Upper lobe of right lung (tissue), 1 donor: ENCODE data around the gene C19orf33. TPM values are rescaled to one million over a fixed set of nuclear protein-coding genes. Genes with fewer than 3 reads are reported as not detected.
"Not testable (repeated sequence)": the region's sequence is repeated elsewhere in the genome, so short reads cannot be mapped to it uniquely, and the experiment has no call there.

Experiments used
- ATAC-seq: fragments of 200-7000 bp; cut with Tn5 transposase; one replicate; pipeline ENCODE4 v1.9.1; 2020; ENCODE audit warnings: mild to moderate bottlenecking, moderate library complexity
- DNase-seq: peaks from one replicate; pipeline ENCODE4 v3.0.0-alpha.2; 2020
- H3K27ac ChIP-seq: fragments of 200-600 bp; one replicate; pipeline ENCODE4 v1.8.0; 2022
- H3K27me3 ChIP-seq: fragments of 200-600 bp; one replicate; pipeline ENCODE4 v1.8.0; 2022; ENCODE audit warnings: mild to moderate bottlenecking
- H3K36me3 ChIP-seq: fragments of 200-600 bp; one replicate; pipeline ENCODE4 v1.8.0; 2022
- H3K4me1 ChIP-seq: fragments of 200-600 bp; one replicate; pipeline ENCODE4 v1.8.0; 2022
- H3K4me3 ChIP-seq: fragments of 200-600 bp; one replicate; pipeline ENCODE4 v1.8.0; 2022; ENCODE audit warnings: mild to moderate bottlenecking
- H3K9me3 ChIP-seq: fragments of 200-600 bp; one replicate; pipeline ENCODE4 v1.8.0; 2022
- CTCF ChIP-seq: fragments of 200-600 bp; IDR thresholded peaks from one replicate; pipeline ENCODE4 v1.8.0; 2022; ENCODE audit warnings: antibody characterized with exemption
- intact Hi-C: fragments of 100-400 bp; cut with DNase I; formaldehyde crosslinking; loops from one replicate; pipeline ENCODE4 v1.11.0; 2022
- total RNA-seq: library from RNA; stranded (reverse); fragmentation: NEBNext Ultra II Directional; extraction: Animal tissue kit (Norgen Biotek cat#: 25700); gene quantifications from one replicate; pipeline ENCODE4 v1.2.1, GENCODE V29; 2021
- donor health status: DM: no; HTN: yes; CAD: no; lungs with severe emphysema.

C19orf33 gene
- total RNA-seq, 1 donor from 2014 or later, result 63.0 TPM

GRCh38 chr19:38331728-38332127, 27.7 kb downstream of the C19orf33 start:
- H3K27me3 ChIP-seq, result no peaks in the 10 kb centered on the region
- H3K9me3 ChIP-seq, result no peaks in the 10 kb centered on the region
- no peak overlapping the region for H3K4me3 ChIP-seq
- ATAC-seq (no peak), DNase-seq (no peak)
- peaks cover 18% of the 10 kb centered on the region for H3K36me3 ChIP-seq
- no peak for TF ChIP-seq CTCF
- intact Hi-C loops, result no loop called here
- peaks cover 4% of the 10 kb centered on the region for H3K4me1 ChIP-seq
- H3K27ac ChIP-seq, result no peak overlapping the region

GRCh38 chr19:38333245-38333644, 29.2 kb downstream of the C19orf33 start:
- DNase-seq, result no peak
- ATAC-seq, result no peak
- intact Hi-C loops, result no loop called here
- no peaks in the 10 kb centered on the region for H3K9me3 ChIP-seq
- H3K36me3 ChIP-seq, result peaks cover 2% of the 10 kb centered on the region
- H3K27me3 ChIP-seq, result no peaks in the 10 kb centered on the region
- no peak overlapping the region for H3K4me3 ChIP-seq
- TF ChIP-seq CTCF, result no peak
- no peak overlapping the region for H3K27ac ChIP-seq
- H3K4me1 ChIP-seq, result peaks cover 17% of the 10 kb centered on the region

GRCh38 chr19:38335949-38336637, 32.0 kb downstream of the C19orf33 start:
- peak; percentile 98 for DNase-seq
- intact Hi-C loops, result no loop called here

GRCh38 chr19:38336638-38337359, 32.7 kb downstream of the C19orf33 start:
- peaks cover 17% of the 10 kb centered on the region for H3K4me1 ChIP-seq
- no peaks in the 10 kb centered on the region for H3K9me3 ChIP-seq
- H3K27ac ChIP-seq, result peak overlapping the region; percentile 85
- no peaks in the 10 kb centered on the region for H3K36me3 ChIP-seq
- H3K4me3 ChIP-seq, result peak overlapping the region; percentile 79
- DNase-seq, result peak; percentile 98
- H3K27me3 ChIP-seq, result no peaks in the 10 kb centered on the region
- intact Hi-C loops, result no loop called here
- ATAC-seq, result peak; percentile 89
- TF ChIP-seq CTCF, result no peak

More at GRCh38 chr19:38335949-38336637, 32.0 kb downstream of the C19orf33 start:
- Histone ChIP-seq H3K27ac (peak overlapping the region; percentile 85), H3K36me3 (no peaks in the 10 kb centered on the region), H3K4me3 (peak overlapping the region; percentile 79), H3K27me3 (no peaks in the 10 kb centered on the region), H3K4me1 (peaks cover 17% of the 10 kb centered on the region), H3K9me3 (no peaks in the 10 kb centered on the region)
- ATAC-seq, result peak; percentile 88
- no peak for TF ChIP-seq CTCF

- H3K4me1 ChIP-seq, result peaks cover 17% of the 10 kb centered on the region
- H3K4me3 ChIP-seq, result peak overlapping the region; percentile 79
- H3K36me3 ChIP-seq, result no peaks in the 10 kb centered on the region
- ATAC-seq (no peak), DNase-seq (no peak)
- intact Hi-C loops, result no loop called here
- H3K27ac ChIP-seq, result peak overlapping the region; percentile 73
- no peak for TF ChIP-seq CTCF
- H3K27me3 ChIP-seq, result no peaks in the 10 kb centered on the region
- H3K9me3 ChIP-seq, result no peaks in the 10 kb centered on the region
Observed at GRCh38 chr19:38337360-38337653, 33.3 kb downstream of the C19orf33 start.

GRCh38 chr19:38339011-38339410, 35.0 kb downstream of the C19orf33 start:
- peaks cover 17% of the 10 kb centered on the region for H3K4me1 ChIP-seq
- H3K27ac ChIP-seq, DNase-seq, ATAC-seq, H3K36me3 ChIP-seq, H3K27me3 ChIP-seq, H3K4me3 ChIP-seq, H3K9me3 ChIP-seq, intact Hi-C loops: not testable (repeated sequence)
